ENCODE results near the gene SPATA21. TPM values are rescaled to one million over a fixed set of nuclear protein-coding genes. Genes with fewer than 3 reads are reported as not detected.
A peak's percentile ranks its signal among the peaks of the same experiment; 100 is the strongest.

Gene SPATA21
- total and polyA plus RNA-seq, 5 donors from 2014 or later, result not detected

GRCh38 chr1:16356867-16357266 is 80.4 kb downstream of the SPATA21 start:
- Mint-ChIP-seq H3K27ac (peak overlapping the region in 1 of 3 donors; percentile 26), H3K4me3 (no peak overlapping the region), H3K9me3 (no peaks in the 10 kb centered on the region), H3K36me3 (no peaks in the 10 kb centered on the region), H3K27me3 (no peaks in the 10 kb centered on the region), H3K4me1 (peaks cover 0 to 12% (median 4%) of the 10 kb centered on the region in 4 donors)
- H3K9me3 ChIP-seq (ENCODE audit: control insufficient read depth in 2 of 2, low read length in 2 of 2), result no peaks in the 10 kb centered on the region
- no peak overlapping the region for H3K27ac ChIP-seq (ENCODE audit: insufficient read depth, low read length, poor library complexity, severe bottlenecking)
- peaks cover 8% of the 10 kb centered on the region for H3K4me1 ChIP-seq (ENCODE audit: control insufficient read depth, insufficient read depth, low read length, poor library complexity, severe bottlenecking)
- H3K4me3 ChIP-seq (ENCODE audit: low read depth, low read length), result no peak overlapping the region
- H3K36me3 ChIP-seq (ENCODE audit: control insufficient read depth, insufficient read depth, low read length), result no peaks in the 10 kb centered on the region
- ATAC-seq (ENCODE audit: low read depth in 2 of 2), result no peak
- DNase-seq, result no peak
- no peaks in the 10 kb centered on the region for H3K27me3 ChIP-seq (ENCODE audit: control insufficient read depth, insufficient read depth, low read length)

- Mint-ChIP-seq H3K27ac (no peak overlapping the region), H3K4me3 (peak overlapping the region; percentile 21 to 88 (median 51)), H3K36me3 (no peaks in the 10 kb centered on the region)
Measured at GRCh38 chr1:16354619-16355018, 82.6 kb downstream of the SPATA21 start.

GRCh38 chr1:16352842-16353535 is 84.2 kb downstream of the SPATA21 start:
- Histone ChIP-seq H3K4me3 (ENCODE audit: low read depth, low read length) (peak overlapping the region; percentile 87), H3K36me3 (ENCODE audit: control insufficient read depth, insufficient read depth, low read length) (no peaks in the 10 kb centered on the region), H3K27ac (ENCODE audit: insufficient read depth, low read length, poor library complexity, severe bottlenecking) (peak overlapping the region; percentile 86), H3K4me1 (ENCODE audit: control insufficient read depth, insufficient read depth, low read length, poor library complexity, severe bottlenecking) (peaks cover 30% of the 10 kb centered on the region), H3K27me3 (ENCODE audit: control insufficient read depth, insufficient read depth, low read length) (no peaks in the 10 kb centered on the region), H3K9me3 (ENCODE audit: control insufficient read depth in 2 of 2, low read length in 2 of 2) (no peaks in the 10 kb centered on the region)
- peaks cover 17 to 48% (median 25%) of the 10 kb centered on the region in 4 donors for H3K4me1 Mint-ChIP-seq
- peak overlapping the region; percentile 53 to 96 (median 95) for H3K27ac Mint-ChIP-seq
- no peaks in the 10 kb centered on the region for H3K27me3 Mint-ChIP-seq
- no peak for ATAC-seq (ENCODE audit: low read depth in 2 of 2)
- H3K36me3 Mint-ChIP-seq, result no peaks in the 10 kb centered on the region
- H3K4me3 Mint-ChIP-seq, result peak overlapping the region; percentile 89 to 99 (median 94)
- H3K9me3 Mint-ChIP-seq, result no peaks in the 10 kb centered on the region
- DNase-seq, result peak in 1 of 3 donors; percentile 47

More at GRCh38 chr1:16354619-16355018, 82.6 kb downstream of the SPATA21 start:
- Mint-ChIP-seq H3K4me1 (peaks cover 12 to 33% (median 16%) of the 10 kb centered on the region in 4 donors), H3K9me3 (no peaks in the 10 kb centered on the region), H3K27me3 (no peaks in the 10 kb centered on the region)
- no peak overlapping the region for H3K27ac ChIP-seq (ENCODE audit: insufficient read depth, low read length, poor library complexity, severe bottlenecking)
- no peaks in the 10 kb centered on the region for H3K27me3 ChIP-seq (ENCODE audit: control insufficient read depth, insufficient read depth, low read length)
- H3K4me1 ChIP-seq (ENCODE audit: control insufficient read depth, insufficient read depth, low read length, poor library complexity, severe bottlenecking), result peaks cover 30% of the 10 kb centered on the region
- DNase-seq, result no peak
- no peak for ATAC-seq (ENCODE audit: low read depth in 2 of 2)
- H3K36me3 ChIP-seq (ENCODE audit: control insufficient read depth, insufficient read depth, low read length), result no peaks in the 10 kb centered on the region
- no peak overlapping the region for H3K4me3 ChIP-seq (ENCODE audit: low read depth, low read length)
- H3K9me3 ChIP-seq (ENCODE audit: control insufficient read depth in 2 of 2, low read length in 2 of 2), result no peaks in the 10 kb centered on the region

- peak within 1 kb of the TSS; percentile 89 to 99 (median 94) for H3K4me3 Mint-ChIP-seq
- peaks cover 17 to 54% (median 27%) of the 10 kb centered on the region in 4 donors for H3K4me1 Mint-ChIP-seq
- DNase-seq (peak; percentile 88 to 94 (median 93)), ATAC-seq (ENCODE audit: low read depth in 2 of 2) (peak; percentile 92 to 96)
- no peaks in the 10 kb centered on the region for H3K27me3 Mint-ChIP-seq
- Histone ChIP-seq H3K27ac (ENCODE audit: insufficient read depth, low read length, poor library complexity, severe bottlenecking) (peak within 1 kb of the TSS; percentile 86), H3K36me3 (ENCODE audit: control insufficient read depth, insufficient read depth, low read length) (no peaks in the 10 kb centered on the region), H3K9me3 (ENCODE audit: control insufficient read depth in 2 of 2, low read length in 2 of 2) (no peaks in the 10 kb centered on the region), H3K27me3 (ENCODE audit: control insufficient read depth, insufficient read depth, low read length) (no peaks in the 10 kb centered on the region), H3K4me1 (ENCODE audit: control insufficient read depth, insufficient read depth, low read length, poor library complexity, severe bottlenecking) (peaks cover 30% of the 10 kb centered on the region), H3K4me3 (ENCODE audit: low read depth, low read length) (peak within 1 kb of the TSS; percentile 87)
- no peaks in the 10 kb centered on the region for H3K36me3 Mint-ChIP-seq
- H3K9me3 Mint-ChIP-seq, result no peaks in the 10 kb centered on the region
- peak within 1 kb of the TSS; percentile 95 to 99 (median 96) for H3K27ac Mint-ChIP-seq
Measured at GRCh38 chr1:16351994-16352841, 85.0 kb downstream of the SPATA21 start, which contains the start of gene FBXO42. FBXO42 (minus strand) TSS chr1:16352480; CDS start chr1:16315418, 37,062 bp downstream.

GRCh38 chr1:16351456-16351993 is 85.7 kb downstream of the SPATA21 start:
- ATAC-seq (ENCODE audit: low read depth in 2 of 2) (no peak), DNase-seq (peak in 1 of 3 donors; percentile 18)
- Mint-ChIP-seq H3K9me3 (no peaks in the 10 kb centered on the region), H3K27ac (peak overlapping the region; percentile 83 to 99 (median 96)), H3K4me1 (peaks cover 17 to 57% (median 29%) of the 10 kb centered on the region in 4 donors), H3K4me3 (peak overlapping the region; percentile 89 to 99 (median 94)), H3K36me3 (no peaks in the 10 kb centered on the region), H3K27me3 (no peaks in the 10 kb centered on the region)
- Histone ChIP-seq H3K4me3 (ENCODE audit: low read depth, low read length) (peak overlapping the region; percentile 81), H3K36me3 (ENCODE audit: control insufficient read depth, insufficient read depth, low read length) (no peaks in the 10 kb centered on the region), H3K9me3 (ENCODE audit: control insufficient read depth in 2 of 2, low read length in 2 of 2) (no peaks in the 10 kb centered on the region), H3K27me3 (ENCODE audit: control insufficient read depth, insufficient read depth, low read length) (no peaks in the 10 kb centered on the region), H3K27ac (ENCODE audit: insufficient read depth, low read length, poor library complexity, severe bottlenecking) (peak overlapping the region; percentile 86), H3K4me1 (ENCODE audit: control insufficient read depth, insufficient read depth, low read length, poor library complexity, severe bottlenecking) (peaks cover 30% of the 10 kb centered on the region)

GRCh38 chr1:16349847-16350406 is 87.3 kb downstream of the SPATA21 start:
- peak overlapping the region; percentile 12 for H3K4me3 ChIP-seq (ENCODE audit: low read depth, low read length)
- DNase-seq (no peak), ATAC-seq (ENCODE audit: low read depth in 2 of 2) (no peak)
- no peaks in the 10 kb centered on the region for H3K27me3 Mint-ChIP-seq
- H3K36me3 ChIP-seq (ENCODE audit: control insufficient read depth, insufficient read depth, low read length), result no peaks in the 10 kb centered on the region
- H3K27ac Mint-ChIP-seq, result peak overlapping the region in 2 of 3 donors; percentile 26 to 56
- no peaks in the 10 kb centered on the region for H3K27me3 ChIP-seq (ENCODE audit: control insufficient read depth, insufficient read depth, low read length)
- H3K4me1 Mint-ChIP-seq, result peaks cover 24 to 65% (median 35%) of the 10 kb centered on the region in 4 donors
- H3K9me3 Mint-ChIP-seq, result peaks cover 0 to 2% (median 0%) of the 10 kb centered on the region in 7 donors
- no peaks in the 10 kb centered on the region for H3K36me3 Mint-ChIP-seq
- no peaks in the 10 kb centered on the region for H3K9me3 ChIP-seq (ENCODE audit: control insufficient read depth in 2 of 2, low read length in 2 of 2)
- peak overlapping the region; percentile 28 to 96 (median 58) for H3K4me3 Mint-ChIP-seq
- peaks cover 30% of the 10 kb centered on the region for H3K4me1 ChIP-seq (ENCODE audit: control insufficient read depth, insufficient read depth, low read length, poor library complexity, severe bottlenecking)
- H3K27ac ChIP-seq (ENCODE audit: insufficient read depth, low read length, poor library complexity, severe bottlenecking), result no peak overlapping the region
